Stimulated activated naive CD4-positive, alpha-beta T cell (primary cell): Measurements from ENCODE around the gene S100A8.

Source experiments
- DNase-seq, 6 experiments: peaks; one replicate each; lab custom pipeline; 2025; lab: John Stamatoyannopoulos, UW

The S100A8 gene

DNA sequence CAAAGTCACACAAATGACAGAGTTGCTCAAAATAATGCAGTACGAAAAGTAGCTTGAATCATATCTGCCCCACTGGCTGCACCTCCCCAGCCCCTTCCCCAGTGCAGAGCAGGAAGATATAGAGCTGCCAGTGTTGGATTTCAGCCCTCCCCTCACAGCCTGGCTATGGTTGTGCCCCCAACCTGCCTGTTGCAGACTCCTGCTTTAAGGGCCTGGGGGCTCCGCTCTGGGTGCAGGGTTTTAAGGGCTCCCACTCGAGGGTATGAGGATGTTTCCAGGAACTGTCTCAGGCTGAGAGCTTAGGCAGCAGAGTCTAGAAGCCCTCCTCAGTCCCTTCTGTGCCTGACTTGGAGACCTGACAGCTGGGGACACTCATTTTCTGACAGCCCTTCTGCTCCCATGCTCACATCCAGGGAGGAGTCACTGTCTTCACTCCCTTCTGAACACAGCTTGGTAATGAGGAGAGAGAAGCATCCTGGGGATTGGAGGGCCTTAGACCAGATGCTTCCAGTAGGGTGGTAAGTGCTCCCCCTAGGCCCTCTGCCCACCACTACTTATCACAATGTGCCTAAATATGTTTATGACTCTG, 28.6 kb downstream of the S100A8 start:
- DNase-seq = no peak

DNA sequence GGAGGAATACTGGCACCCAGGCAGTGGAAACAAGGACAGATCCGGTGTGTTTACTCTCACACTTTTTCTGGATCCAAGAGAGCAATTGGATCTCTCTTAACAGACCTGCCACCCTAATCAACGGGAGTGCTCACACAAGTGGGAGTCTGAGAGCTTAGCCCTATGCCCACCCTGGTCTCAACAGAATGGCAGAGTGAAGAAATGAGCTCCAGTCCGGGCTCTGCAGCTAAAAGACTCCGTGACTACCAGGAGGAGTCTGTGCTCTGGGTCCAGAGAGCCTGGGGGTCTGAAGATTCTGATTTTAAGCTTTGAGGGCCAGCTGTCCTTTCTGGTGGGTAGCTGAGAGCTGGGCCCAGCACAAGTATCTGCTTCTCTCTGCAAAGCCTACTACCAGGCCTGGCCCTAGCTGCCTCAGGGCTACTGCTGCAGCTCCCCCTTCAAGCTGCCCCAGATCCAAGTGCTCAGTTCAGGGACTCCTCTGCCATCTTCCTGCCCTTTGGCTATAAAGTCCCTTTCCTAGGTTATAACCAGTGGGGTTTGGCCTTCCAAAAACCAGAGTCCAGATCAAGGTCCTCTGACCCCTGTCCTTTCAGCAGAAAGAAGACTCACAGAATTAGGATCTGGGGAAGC, 29.3 kb downstream of the S100A8 start:
- DNase-seq = no peak

DNA sequence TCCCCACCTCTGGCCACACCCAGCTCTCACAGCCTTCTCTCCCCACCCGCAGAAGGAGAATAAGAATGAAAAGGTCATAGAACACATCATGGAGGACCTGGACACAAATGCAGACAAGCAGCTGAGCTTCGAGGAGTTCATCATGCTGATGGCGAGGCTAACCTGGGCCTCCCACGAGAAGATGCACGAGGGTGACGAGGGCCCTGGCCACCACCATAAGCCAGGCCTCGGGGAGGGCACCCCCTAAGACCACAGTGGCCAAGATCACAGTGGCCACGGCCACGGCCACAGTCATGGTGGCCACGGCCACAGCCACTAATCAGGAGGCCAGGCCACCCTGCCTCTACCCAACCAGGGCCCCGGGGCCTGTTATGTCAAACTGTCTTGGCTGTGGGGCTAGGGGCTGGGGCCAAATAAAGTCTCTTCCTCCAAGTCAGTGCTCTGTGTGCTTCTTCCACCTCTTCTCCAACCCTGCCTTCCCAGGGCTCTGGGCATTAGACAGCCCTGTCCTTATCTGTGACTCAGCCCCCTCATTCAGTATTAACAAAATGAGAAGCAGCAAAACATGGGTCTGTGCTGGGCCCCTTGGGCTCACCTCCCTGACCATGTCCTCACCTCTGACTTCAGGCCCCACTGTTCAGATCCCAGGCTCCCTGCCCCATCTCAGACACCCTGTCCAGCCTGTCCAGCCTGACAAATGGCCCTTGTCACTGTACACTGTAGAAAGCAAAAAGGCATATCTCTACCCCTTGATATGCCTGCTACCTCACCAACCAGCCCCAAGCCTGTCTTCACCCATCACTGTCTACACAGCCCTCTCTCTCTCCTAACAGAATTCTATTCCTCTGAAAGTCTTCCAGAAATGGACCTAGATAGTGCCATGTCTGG, 30.0 kb downstream of the S100A8 start:
- no peak for DNase-seq

DNA sequence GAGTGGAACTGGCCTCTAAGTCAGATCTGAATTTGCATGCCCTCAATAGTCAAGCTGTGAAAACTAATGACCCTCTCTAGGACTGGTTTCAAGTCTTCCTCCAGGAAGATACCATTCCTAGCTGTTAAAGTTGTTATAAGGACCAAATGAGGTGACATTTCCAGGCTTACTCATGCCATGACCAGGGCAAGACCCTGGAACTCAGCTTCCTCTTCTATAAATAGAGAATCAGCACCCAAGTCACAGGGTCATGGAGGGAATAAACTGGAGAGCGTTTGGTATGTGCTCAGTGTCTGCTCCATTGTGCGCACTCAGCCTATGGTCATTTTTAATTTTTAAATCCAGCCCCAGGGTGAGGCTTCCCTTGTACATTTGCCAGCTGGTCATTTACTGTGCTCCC, 30.7 kb downstream of the S100A8 start:
- DNase-seq = no peak

DNA sequence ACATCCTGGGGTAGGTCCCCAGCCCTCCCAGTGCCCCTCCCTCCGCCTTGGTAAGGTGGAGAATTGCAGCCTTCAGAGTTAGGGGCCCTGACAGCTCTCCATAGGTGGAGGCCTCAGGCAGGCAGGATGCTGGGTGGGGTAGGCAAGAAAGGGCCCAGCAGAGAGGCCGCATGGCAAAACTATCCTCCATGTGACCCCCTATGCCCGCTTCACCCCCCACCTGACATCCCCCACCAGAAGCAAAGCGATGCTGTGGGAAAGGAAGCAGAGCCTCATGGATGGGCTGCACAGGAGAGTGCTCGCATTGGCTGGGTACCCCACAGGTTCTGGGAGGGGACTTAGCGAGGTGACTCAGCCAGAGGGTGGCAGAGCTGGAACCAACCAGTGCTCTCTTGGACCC, 31.6 kb downstream of the S100A8 start:
- no peak for DNase-seq

DNA sequence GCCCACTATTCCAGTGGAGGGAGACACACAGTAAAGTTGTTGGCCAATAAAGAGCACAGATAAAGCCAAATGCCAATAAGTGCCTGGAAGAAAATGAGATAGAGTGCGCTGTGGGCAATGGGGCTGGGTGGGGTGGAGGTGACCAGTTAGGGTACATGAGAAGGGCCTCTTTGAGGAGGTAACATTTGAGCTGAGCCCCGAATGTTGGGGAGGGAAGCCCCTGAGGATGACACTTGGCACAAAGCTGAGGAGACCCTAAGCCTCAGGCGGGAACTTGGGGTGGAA, 32.2 kb downstream of the S100A8 start:
- DNase-seq = no peak

DNA sequence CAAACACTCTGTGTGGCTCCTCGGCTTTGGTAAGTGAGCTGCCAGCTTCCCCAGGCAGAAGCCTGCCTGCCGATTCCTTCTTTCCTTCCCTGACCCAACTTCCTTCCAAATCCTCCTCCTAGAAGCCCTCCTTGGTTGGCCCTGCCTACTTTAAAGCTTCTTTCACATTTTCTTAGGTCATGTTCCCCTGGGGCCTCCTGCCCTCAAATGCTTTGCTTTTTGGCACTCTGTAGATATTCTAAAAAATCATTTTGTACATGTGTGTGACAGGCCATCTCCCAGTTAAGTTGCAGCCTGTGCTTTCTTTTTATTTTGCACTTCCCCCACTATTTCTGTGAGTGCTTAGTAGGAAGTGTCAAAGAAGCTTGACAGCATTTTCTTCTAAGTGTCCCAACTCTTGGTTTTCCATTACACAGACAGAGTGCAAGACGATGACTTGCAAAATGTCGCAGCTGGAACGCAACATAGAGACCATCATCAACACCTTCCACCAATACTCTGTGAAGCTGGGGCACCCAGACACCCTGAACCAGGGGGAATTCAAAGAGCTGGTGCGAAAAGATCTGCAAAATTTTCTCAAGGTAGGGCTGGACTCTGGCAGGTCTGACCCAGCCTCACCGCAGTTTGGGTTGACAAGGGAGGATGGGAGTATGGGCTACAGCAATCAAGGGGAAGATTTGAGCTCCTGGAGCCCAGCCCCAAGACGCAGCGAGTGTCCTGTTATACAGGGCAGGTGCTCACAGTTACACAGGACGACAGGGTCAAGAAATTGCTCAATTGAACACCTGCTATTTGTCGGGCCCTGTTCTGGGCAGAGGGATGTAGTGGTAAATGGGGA, 32.8 kb downstream of the S100A8 start, which contains the start of gene S100A9:
Gene S100A9, plus strand, starts transcription at position 2 of the 838 bp plus-strand sequence. Its CDS starts 430 bp downstream, at position 432.
- DNase-seq = no peak

DNA sequence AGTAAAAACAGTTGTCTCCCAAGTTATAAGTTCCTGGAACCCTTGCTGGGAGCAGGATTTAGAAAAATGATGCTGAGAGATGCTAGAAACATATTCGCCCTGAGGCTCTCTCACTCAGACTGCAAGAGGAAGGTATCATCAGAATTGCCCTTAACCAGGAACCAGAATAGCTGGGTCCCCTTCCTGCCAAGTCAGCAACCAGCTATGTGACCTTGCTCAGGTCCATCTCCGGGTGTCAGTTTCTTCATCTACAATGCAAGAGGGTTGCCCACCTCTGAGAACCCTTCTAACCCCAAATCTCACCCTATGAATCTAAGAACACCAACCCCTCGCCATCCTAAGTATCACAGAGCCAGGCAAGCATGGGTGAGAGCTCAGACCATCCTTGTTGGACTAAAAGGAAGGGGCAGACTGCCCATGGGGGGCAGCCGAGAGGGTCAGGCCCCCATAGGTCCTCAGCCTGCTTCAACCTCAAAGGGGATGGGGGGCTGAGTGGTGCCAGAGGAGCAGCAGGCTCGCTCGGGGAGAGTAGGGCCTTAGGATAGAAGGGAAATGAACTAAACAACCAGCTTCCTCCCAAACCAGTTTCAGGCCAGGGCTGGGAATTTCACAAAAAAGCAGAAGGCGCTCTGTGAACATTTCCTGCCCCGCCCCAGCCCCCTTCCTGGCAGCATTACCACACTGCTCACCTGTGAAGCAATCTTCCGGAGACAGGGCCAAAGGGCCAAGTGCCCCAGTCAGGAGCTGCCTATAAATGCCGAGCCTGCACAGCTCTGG, 33.6 kb downstream of the S100A8 start:
- no peak for DNase-seq

DNA sequence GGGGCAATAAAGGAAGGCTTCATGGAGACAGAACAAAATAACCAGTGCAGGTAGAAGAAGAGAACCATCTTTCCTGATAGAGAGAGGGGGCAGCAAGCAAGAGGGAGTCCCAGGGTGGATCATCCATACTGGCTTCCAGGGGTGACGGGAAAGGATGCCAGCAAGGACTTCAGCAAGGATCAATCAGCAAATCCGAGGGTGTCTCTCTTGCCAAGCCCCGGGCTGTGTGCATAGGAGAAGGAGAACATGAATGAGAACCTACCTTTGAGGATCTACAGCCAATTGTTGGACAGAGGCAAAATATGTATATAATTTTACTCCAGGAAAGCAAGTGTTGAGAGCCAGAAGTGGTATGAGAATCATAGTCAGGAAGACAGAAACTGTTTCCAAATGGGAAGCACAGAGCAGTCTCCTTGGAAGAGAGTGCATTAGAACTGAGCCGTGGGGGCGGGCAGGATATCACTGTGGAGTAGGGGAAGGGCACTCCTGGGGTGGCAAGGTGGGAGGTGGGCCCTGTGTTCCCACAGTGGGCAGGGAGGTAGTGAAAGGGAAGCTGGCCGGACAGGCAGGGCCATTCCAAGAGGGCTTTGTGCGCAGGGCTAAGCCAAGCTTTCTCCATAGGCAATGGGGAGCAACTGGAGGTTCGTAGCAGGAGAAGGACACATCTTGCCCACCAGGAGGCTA, 34.3 kb downstream of the S100A8 start:
- DNase-seq = no peak

DNA sequence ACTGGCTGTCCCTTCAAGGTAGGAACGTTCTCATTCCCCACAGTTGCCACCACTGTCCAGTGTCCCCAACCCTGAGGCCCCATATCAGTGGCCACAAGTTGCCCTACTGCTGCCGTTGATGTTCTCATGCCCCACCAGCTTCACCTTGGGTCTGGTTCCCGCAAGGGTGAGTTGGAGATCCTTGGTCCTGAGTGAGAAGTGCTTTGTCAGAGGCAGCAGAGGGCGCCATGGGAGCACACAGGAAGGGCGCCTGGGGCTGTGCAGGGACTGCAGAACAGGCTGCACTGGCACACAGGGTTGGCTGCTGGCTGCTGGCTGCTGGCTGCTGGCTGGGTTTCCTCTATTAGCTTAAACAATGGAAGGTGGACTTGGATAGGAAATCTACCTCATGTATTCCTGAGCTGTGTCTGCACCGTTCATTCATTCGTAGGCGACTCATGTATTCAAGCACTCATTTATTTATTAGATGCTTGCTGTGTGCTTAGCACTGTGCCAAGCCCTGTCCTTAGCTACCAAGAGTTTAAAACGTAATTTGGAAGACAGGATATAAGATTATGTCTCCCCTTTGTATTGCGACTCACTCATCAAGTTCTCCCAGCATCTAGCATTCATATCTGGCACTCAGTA, 35.3 kb downstream of the S100A8 start:
- DNase-seq = peak in 2 of 6 experiments; percentile 20 to 27

DNA sequence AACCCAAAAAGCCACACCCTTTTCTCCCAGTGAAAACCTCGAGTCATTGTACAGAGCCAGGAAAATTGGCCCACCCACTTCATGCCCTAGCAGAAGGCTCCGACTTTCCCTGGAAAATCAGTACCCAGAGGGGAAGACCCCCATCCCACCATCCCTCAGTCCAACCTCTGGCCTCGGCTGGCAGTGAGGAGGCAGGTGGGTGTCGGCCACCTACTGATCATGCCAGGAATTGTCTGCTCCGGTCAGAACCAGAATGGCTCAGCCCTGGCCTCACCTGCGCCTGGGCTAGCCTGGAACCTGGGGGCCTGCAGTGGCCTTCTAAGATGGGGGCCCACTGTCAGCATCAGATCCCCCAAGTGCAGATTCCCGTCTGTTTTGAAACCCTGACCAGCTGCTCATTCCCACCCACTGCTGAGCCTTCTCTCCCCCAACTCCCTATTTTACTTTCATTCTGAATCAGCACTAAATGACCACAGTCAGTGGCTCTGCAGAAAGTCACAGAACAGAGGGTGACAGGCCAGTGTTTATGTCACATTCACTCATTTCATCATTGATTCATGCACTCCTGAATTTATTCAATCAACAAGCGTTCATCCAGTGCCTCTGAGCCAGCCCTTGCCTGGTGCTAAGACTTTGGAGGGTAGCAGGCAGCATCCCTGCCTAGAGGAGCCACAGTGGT, 36.2 kb downstream of the S100A8 start:
- DNase-seq = no peak

DNA sequence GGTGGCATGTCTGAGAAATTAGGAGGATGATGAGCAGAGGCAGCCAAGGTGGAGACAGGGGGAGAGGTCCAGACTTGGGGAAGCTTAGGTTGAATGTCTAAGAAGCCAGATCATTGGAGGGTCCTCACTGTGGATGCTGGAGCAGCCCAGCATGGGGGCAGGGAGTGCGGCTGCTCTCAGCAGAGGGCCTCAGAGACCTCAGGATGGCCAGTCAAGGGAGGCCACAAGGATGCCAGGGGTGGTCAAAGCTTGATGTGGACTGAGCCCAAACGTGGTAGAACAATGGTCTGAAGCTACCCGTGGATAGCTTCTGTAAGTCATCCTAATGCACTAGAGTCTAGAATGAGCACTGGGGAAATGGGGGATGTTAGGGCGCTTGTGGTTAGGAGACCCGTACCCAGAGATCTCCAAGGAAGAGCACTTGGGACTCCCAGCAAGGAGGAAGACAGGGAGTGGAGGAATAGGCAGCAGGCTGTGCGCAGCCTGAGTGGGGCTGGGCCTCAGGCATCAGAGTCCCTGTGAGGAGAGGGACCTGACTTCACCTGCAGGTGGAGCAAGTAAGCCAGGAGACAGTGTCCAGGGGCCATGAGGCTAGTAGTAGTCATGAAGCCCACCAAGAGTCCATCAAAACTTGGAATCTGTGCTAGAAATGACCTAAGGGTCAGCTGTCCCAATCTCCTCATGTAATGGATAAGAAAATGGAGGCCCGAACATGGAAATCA, 37.5 kb downstream of the S100A8 start:
- no peak for DNase-seq

DNA sequence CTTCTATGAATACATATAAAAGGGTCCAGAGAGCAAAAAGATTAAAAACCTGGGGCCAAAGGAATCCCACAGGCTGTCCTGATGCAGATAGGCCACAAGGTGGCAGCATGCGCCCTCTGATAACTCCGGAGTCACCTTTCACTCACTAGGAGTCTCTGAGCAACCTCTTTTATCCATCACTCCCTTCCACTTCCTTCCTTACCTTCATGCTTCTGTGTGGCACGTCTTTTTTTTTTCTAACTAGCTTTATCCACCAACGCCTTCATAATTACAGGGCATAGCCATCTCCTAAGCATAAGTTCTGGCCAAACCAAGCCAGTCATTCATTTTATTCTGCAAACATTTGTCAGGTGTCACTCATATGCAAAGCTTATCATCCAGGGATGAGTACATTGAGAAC, 38.4 kb downstream of the S100A8 start:
- peak; percentile 16 to 69 (median 50) for DNase-seq

DNA sequence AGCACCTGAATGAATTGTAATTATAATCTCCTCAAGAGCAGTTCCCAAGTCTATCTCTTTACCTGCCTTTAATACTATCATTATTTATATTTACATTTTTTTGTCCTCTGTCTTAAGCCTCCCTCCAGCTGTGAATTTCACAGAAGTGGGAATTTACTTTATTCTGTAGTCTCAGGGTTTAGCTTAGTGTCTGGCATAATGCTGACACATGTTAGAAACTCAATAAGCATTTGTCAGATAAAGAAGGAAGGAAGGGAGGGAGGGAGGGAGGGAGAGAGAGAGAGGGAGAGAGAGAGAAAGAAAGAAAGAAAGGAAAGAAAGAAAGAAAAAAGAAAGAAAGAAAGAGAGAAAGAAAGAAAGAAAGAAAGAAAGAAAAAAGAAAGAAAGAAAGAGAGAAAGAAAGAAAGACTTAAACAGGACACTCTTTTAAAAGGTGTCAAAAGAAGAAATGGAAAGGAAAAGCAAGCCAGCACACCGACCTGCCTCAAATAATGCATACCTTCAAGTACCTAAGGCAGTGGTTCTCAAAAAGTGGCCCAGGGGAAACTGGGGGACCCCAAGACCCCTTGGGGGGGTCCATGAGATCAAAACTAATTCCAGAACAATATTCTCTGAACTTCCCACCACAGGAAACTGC, 40.4 kb downstream of the S100A8 start:
- DNase-seq = no peak

DNA sequence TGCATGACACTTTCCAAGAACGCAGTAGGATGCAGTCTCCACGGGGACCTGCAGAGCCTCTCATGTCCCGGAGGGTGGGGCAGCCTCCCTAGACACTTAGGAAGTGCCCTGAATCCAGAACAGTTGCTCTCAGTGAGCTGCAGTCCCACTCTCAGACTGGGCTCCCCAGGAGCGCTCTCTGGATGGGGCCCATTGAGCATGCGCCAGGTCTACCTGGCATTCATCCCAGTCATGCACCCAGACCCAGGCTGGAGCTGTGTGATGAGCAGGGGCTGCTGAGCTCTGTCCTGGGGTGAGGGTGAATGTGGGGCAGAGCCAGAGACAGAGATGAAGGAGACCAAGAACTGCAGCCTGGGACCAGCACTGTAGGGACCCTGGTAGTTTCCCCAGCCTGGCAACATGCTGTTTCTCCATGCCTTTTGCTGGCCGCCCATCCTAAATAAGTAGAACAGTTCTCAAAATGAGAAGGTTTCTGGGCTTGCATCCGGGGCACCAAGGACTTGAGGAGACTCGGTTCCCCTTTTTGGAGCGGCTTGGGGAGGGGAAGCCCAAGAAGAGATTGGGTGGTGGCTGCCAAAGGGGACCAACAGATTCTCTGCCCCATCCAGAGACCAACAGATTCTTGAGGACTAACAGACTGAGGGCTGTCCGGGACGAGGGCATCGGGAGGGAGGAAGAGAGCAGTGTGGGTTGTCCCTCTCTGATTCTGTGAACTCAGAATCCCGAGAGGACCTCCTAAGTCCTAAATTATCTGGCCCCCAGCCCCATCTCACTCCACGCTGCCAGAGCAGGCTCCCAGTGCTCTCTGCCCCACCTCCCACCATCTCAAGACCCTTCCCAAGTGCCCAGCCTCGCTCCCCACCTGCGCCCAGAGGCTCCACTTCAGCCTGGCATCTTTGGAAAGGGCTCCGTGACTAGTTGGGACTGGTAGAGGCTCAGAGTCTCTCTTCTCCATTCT, 41.2 kb downstream of the S100A8 start:
- no peak for DNase-seq

DNA sequence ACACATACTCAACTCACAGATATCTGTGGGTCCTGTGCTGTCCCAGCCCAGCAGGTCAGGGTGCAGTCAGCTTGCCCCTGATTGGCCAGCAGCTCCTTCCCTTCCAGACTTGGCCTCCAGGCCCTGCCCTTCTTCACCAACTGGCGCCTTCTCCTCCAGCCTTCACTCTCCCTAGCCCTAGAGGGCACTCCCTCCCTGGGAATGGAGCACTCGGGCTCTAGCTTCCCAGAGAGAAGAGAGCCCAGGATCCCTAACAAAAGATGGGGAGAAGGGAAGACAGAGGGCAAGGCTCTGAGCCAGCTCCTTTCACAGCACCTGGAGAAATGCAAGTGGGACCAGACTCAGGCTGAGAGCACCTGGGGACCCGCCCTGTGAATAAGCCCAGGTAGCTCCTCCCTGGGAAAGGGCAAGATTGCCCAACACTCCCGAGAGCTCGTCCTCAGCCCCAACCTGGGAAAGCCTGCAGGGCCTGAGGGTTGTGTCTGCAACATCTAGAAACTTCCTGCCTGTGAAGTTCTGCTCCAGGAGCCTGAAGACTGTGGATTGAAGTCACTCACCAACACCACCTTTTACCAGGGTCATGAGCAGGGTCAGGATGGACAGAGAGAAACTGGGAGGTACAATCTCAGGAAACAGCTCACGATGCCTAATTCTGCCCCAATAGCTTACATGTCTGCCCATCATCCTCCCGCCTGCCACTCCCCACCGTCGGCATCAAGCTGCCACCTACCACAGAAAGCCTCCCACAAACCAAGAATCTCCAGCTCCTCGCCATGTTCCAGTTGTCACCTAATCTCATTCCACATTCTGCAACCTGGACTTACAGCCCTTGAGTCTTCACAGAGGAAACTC, 42.1 kb downstream of the S100A8 start, which contains the start of gene PGLYRP4:
Gene PGLYRP4, minus strand, starts transcription at position 331 of the 852 bp plus-strand sequence. CDS start 909 bp downstream, outside the sequence.
- DNase-seq = no peak
